Measurements from ENCODE around the gene PTPRD. TPM values are rescaled to one million over a fixed set of nuclear protein-coding genes. Genes with fewer than 3 reads are reported as not detected.

PTPRD gene
- total RNA-seq, 1 experiment from 2014 or later, result 0.02 TPM

- Histone ChIP-seq H3K9ac (ENCODE audit: low read length) (no peak overlapping the region), H3K9me3 (ENCODE audit: control insufficient read depth in 1 of 2, insufficient read depth in 1 of 2, low read depth in 1 of 2, low read length in 2 of 2) (peaks cover 12 to 16% of the 10 kb centered on the region in 2 experiments; a peak in 2 of 4 replicates), H3K9me2 (ENCODE audit: insufficient read depth) (no peaks in the 10 kb centered on the region), H3K27me3 (ENCODE audit: insufficient read depth, low read length) (no peaks in the 10 kb centered on the region), H3K4me1 (ENCODE audit: control insufficient read depth in 1 of 2, insufficient read depth in 2 of 2, low read length in 2 of 2) (no peaks in the 10 kb centered on the region), H3K4me2 (ENCODE audit: low read length) (no peak overlapping the region), H3K27ac (ENCODE audit: low read depth, low read length) (no peak overlapping the region), H3K36me3 (ENCODE audit: control insufficient read depth in 1 of 2, insufficient read depth in 2 of 2, low read length in 2 of 2) (no peaks in the 10 kb centered on the region), H3K4me3 (replicated peaks in 1 of 2; ENCODE audit: low read depth in 1 of 2, low read length in 2 of 2) (no peak overlapping the region), H3K79me2 (ENCODE audit: insufficient read depth, low read length) (no peaks in the 10 kb centered on the region), H4K20me1 (ENCODE audit: insufficient read depth) (no peaks in the 10 kb centered on the region), H2AFZ (ENCODE audit: low read depth, low read length, poor library complexity, severe bottlenecking) (no peak overlapping the region)
- POLR2A ChIA-PET, result no interaction called here
- BruUV-seq (replicated peaks), result no TSS peak
- TF ChIP-seq CTCF (IDR thresholded peaks at IDR 0.05 in 2 of 3, conservative IDR thresholded peaks at IDR 0.05 in 1 of 3; ENCODE audit: borderline replicate concordance in 1 of 3, insufficient read depth in 1 of 3, low read depth in 2 of 3, low read length in 2 of 3), result no peak
- no peak for TF ChIP-seq EZH2phosphoT487 (IDR thresholded peaks at IDR 0.05; ENCODE audit: borderline replicate concordance)
- TF ChIP-seq JUND (IDR thresholded peaks at IDR 0.05), result no peak
- TF ChIP-seq POLR2A (IDR thresholded peaks at IDR 0.05; ENCODE audit: borderline replicate concordance, extremely low read depth, insufficient read depth, insufficient read length), result no peak
- no peak for TF ChIP-seq EGR1 (IDR thresholded peaks at IDR 0.05; ENCODE audit: low read depth)
- TF ChIP-seq, protein P1, sequence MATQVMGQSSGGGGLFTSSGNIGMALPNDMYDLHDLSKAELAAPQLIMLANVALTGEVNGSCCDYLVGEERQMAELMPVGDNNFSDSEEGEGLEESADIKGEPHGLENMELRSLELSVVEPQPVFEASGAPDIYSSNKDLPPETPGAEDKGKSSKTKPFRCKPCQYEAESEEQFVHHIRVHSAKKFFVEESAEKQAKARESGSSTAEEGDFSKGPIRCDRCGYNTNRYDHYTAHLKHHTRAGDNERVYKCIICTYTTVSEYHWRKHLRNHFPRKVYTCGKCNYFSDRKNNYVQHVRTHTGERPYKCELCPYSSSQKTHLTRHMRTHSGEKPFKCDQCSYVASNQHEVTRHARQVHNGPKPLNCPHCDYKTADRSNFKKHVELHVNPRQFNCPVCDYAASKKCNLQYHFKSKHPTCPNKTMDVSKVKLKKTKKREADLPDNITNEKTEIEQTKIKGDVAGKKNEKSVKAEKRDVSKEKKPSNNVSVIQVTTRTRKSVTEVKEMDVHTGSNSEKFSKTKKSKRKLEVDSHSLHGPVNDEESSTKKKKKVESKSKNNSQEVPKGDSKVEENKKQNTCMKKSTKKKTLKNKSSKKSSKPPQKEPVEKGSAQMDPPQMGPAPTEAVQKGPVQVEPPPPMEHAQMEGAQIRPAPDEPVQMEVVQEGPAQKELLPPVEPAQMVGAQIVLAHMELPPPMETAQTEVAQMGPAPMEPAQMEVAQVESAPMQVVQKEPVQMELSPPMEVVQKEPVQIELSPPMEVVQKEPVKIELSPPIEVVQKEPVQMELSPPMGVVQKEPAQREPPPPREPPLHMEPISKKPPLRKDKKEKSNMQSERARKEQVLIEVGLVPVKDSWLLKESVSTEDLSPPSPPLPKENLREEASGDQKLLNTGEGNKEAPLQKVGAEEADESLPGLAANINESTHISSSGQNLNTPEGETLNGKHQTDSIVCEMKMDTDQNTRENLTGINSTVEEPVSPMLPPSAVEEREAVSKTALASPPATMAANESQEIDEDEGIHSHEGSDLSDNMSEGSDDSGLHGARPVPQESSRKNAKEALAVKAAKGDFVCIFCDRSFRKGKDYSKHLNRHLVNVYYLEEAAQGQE (IDR thresholded peaks at IDR 0.05; ENCODE audit: low read depth), result no peak
- TF ChIP-seq ZFX (IDR thresholded peaks at IDR 0.05), result no peak
- TF ChIP-seq CBX3 (IDR thresholded peaks at IDR 0.05; ENCODE audit: low read depth), result no peak
- no peak for TF ChIP-seq ATF3 (IDR thresholded peaks at IDR 0.05)
- no peak for TF ChIP-seq CEBPB (IDR thresholded peaks at IDR 0.05; ENCODE audit: low read depth)
- TF ChIP-seq, protein P2, sequence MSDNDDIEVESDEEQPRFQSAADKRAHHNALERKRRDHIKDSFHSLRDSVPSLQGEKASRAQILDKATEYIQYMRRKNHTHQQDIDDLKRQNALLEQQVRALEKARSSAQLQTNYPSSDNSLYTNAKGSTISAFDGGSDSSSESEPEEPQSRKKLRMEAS (IDR thresholded peaks at IDR 0.05), result no peak
- RAD21 ChIA-PET (ENCODE audit: low non-redundant PET in 1 of 2, low total read pairs in 2 of 2, uncharacterized antibody in 2 of 2, unreplicated experiment in 2 of 2), result no interaction called here
- intact Hi-C loops (cut with micrococcal nuclease), result no loop called here
- CTCF ChIA-PET, result no interaction called here
- ATAC-seq (no peak), DNase-seq (ENCODE audit: low read depth, low spot score) (no peak)
Observed at GRCh38 chr9:8980496-8981013, 1632.2 kb downstream of the PTPRD start.
